AG04449 (cell line): Measurements from ENCODE around the gene RSU1.

ENCODE experiments used
- CTCF ChIA-PET: fragments of 350-600 bp; formaldehyde crosslinking; extraction: SDS; loops from one replicate; lab custom pipeline; 2021; ENCODE audit warnings: antibody characterized with exemption; lab: Yijun Ruan, JAX
- POLR2A ChIA-PET: fragments of 400-600, 350-600 bp; formaldehyde crosslinking; extraction: SDS; loops from one replicate; lab custom pipeline; 2020; ENCODE audit warnings: antibody characterized with exemption, inconsistent platforms; lab: Yijun Ruan, JAX
- DNase-seq: peaks from one replicate; pipeline ENCODE4 v3.0.0-alpha.2; 2010; ENCODE audit warnings: low read depth, low spot score
- H3K4me3 ChIP-seq: 2 replicates; pipeline ENCODE4 v1.5.1; 2011; ENCODE audit warnings: low read depth, mild to moderate bottlenecking, control low read depth, low read length
- CTCF ChIP-seq: IDR thresholded peaks from one replicate; pipeline ENCODE4 v1.5.1; 2011; ENCODE audit warnings: mild to moderate bottlenecking, moderate library complexity, low read length, control low read depth, inconsistent platforms; ENCODE audit not compliant: insufficient read depth; ENCODE audit errors: missing control alignments

RSU1 gene

GRCh38 chr10:16581202-16581601 lies 236.0 kb downstream of the RSU1 start:
- CTCF ChIA-PET = no interaction called here
- no peak for TF ChIP-seq CTCF
- DNase-seq = no peak
- POLR2A ChIA-PET = no interaction called here
- no peak overlapping the region for H3K4me3 ChIP-seq

DNA sequence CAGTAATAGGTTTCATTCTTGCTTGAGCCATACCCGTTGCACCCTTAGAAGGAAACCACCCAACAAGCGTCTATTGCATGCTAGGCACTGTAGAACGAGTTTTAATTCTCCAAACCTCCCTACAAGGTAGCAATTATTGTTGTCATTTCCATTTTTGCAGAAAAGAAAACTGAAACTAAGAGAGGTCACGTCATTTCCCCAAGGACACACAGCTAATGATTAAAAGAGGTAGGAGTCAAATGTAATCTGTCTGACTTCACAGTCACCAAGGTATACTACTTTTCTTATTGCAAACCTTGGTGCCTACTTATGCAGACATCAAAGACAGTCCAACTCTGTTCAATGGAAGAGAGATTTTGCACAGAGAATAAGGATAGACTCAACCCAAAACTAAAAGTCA lies 246.5 kb downstream of the RSU1 start:
- H3K4me3 ChIP-seq = no peak overlapping the region
- DNase-seq = no peak
- POLR2A ChIA-PET = no interaction called here
- CTCF ChIA-PET = no interaction called here
- no peak for TF ChIP-seq CTCF

DNA sequence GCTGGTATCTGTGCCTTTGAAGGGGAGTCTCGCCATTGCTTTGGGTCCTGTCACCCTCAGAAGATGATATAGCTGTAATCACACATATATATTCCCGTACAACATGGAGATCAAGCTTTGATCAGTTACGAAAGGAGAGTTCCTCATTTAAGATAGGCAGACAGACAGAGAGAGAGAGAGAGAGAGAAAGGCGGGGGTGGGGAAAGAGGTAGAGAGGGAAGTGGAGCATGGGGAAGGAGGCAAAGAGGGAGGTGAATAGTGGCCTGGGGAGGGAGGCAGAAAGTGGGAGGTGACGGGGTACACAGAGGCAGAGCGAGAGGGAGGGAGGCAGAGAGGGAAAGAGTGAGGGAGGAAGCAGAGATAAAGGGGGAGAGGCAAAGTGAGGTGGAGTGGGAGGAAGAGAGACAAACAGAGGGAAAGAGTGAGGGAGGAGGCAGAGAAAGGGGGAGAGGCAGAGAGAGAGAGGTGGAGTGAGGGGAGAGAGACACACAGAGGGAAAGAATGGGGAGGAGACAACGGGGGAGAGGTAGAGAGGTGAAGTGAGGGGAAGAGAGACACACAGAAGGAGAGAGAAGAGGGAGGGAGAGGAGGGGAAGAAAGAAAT lies 250.9 kb downstream of the RSU1 start:
- TF ChIP-seq CTCF = no peak
- DNase-seq = no peak
- H3K4me3 ChIP-seq = no peak overlapping the region
- ChIA-PET CTCF (no interaction called here), POLR2A (no interaction called here)

- ChIA-PET CTCF (no interaction called here), POLR2A (no interaction called here)
- TF ChIP-seq CTCF = no peak
- no peak for DNase-seq
- no peak overlapping the region for H3K4me3 ChIP-seq
Measured at GRCh38 chr10:16565604-16566003, 251.6 kb downstream of the RSU1 start.

DNA sequence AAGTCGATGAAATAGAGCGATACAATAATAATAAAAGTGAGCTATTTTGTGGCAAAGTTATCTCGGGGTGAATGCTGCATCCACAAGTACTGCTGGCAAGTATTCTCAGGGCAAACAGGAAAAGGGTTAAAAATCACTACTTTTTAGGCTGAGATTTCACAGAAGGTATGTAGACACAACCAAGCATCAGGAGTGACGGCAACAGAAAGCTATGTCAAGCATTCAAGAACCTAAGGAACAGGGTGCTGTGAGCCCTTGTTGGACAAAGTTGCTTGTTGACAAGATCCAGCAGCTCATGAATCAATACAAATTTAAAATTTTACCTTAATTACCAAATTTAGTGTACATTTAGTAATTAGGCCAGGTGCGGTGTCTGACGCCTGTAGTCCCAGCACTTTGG lies 254.3 kb downstream of the RSU1 start:
- DNase-seq = no peak
- no peak overlapping the region for H3K4me3 ChIP-seq
- ChIA-PET POLR2A (no interaction called here), CTCF (interaction anchor here (1.8 kb wide), 1 partner anchor 18 kb away, joined by 6 read pairs; no protein-coding TSS in a partner anchor)
- TF ChIP-seq CTCF = no peak

GRCh38 chr10:16559236-16559773 lies 257.9 kb downstream of the RSU1 start:
- CTCF ChIA-PET = no interaction called here
- no peak overlapping the region for H3K4me3 ChIP-seq
- no peak for DNase-seq
- POLR2A ChIA-PET = no interaction called here
- no peak for TF ChIP-seq CTCF
